Transverse colon (tissue), 4 donors: ENCODE results near the gene CHCHD10. TPM values are rescaled to one million over a fixed set of nuclear protein-coding genes. Genes with fewer than 3 reads are reported as not detected.

Source experiments
- DNase-seq: peaks from one replicate; pipeline ENCODE4 v3.0.0-alpha.2; 2019
- H3K27ac ChIP-seq, 4 donors: fragments of 200-600 bp; sonication (generic); 2 replicates each; pipeline ENCODE4 v1.5.1; 2016 to 2018; ENCODE audit warnings: inconsistent platforms in 4 of 4
- H3K27me3 ChIP-seq: fragments of 200-600 bp; sonication (generic); 2 replicates; pipeline ENCODE4 v1.5.1; 2017; ENCODE audit warnings: inconsistent platforms
- H3K36me3 ChIP-seq, 4 donors: fragments of 200-600 bp; sonication (generic); 2 replicates each; pipeline ENCODE4 v1.5.1; 2017 to 2019; ENCODE audit warnings: inconsistent platforms in 4 of 4
- H3K4me1 ChIP-seq, 4 donors: fragments of 200-600 bp; sonication (generic); 2 replicates each; pipeline ENCODE4 v1.5.1; 2017 to 2020; ENCODE audit warnings: inconsistent platforms in 4 of 4
- H3K4me3 ChIP-seq, 4 donors: fragments of 200-600 bp; sonication (generic); 1 replicate in 1 of 4; 2 replicates in 3 of 4; pipeline versions ENCODE4 v1.5.1 to v1.6.1; 2017 to 2019; ENCODE audit warnings: inconsistent platforms in 4 of 4
- H3K9me3 ChIP-seq, 2 donors: fragments of 200-600 bp; sonication (generic); 2 replicates each; pipeline ENCODE4 v1.5.1; 2017 to 2019; ENCODE audit warnings: inconsistent platforms in 2 of 2
- CTCF ChIP-seq, 5 experiments: fragments of 200-600 bp in 3 of 5; fragments of 450-650 bp in 2 of 5; sonication (generic) in 3 of 5; IDR thresholded peaks; 1 replicate in 2 of 5; 2 replicates in 3 of 5; pipeline ENCODE4 v1.5.1; 2016 to 2017; ENCODE audit warnings: antibody characterized with exemption in 5 of 5, inconsistent platforms in 3 of 5, mild to moderate bottlenecking in 2 of 5, moderate library complexity in 1 of 5
- EP300 ChIP-seq: sonication (generic); formaldehyde crosslinking; IDR thresholded peaks from one replicate; pipeline ENCODE4 v1.6.1; 2017; ENCODE audit warnings: antibody characterized with exemption, low read depth
- POLR2A ChIP-seq: fragments of 450-650 bp; IDR thresholded peaks from one replicate; pipeline ENCODE4 v1.6.1; 2016; ENCODE audit warnings: antibody characterized with exemption, mild to moderate bottlenecking, moderate library complexity
- POLR2AphosphoS5 ChIP-seq, 3 donors: sonication (generic); formaldehyde crosslinking; IDR thresholded peaks; one replicate each; pipeline ENCODE4 v1.6.1; 2016; ENCODE audit warnings: antibody characterized with exemption in 3 of 3
- WGBS, 2 donors: methylation state at CpG; one replicate each; pipeline ENCODE4 v1.1.5; 2018; ENCODE audit warnings: low coverage in 1 of 2; 5-methylcytosine and 5-hydroxymethylcytosine counted together
- in situ Hi-C, 4 donors: fragments of 200-750 bp; cut with MboI; loops; one replicate each; pipeline versions ENCODE4 v1.15.0 to v1.15.1; 2017; ENCODE audit warnings: low sequenced_read_pairs in 3 of 4, low pct_ligation_motif_present in 1 of 4, low pct_unique_long_range_greater_than_20kb in 1 of 4
- intact Hi-C: fragments of 100-400 bp; cut with DNase I; formaldehyde crosslinking; loops from one replicate; pipeline ENCODE4 v1.15.1; 2023; ENCODE audit warnings: low total_unique reads
- total RNA-seq, 4 donors: library from RNA; depleted of rRNA; stranded (reverse); fragments of >200 nt; gene quantifications; one replicate each; pipeline ENCODE4 v1.1.0, GENCODE V29; 2016

The CHCHD10 gene
- total RNA-seq, 4 donors from 2014 or later: 15.3 to 80.1 (median 50.8) TPM

GRCh38 chr22:23744485-23744884 is 23.3 kb downstream of the CHCHD10 start:
- DNase-seq: no peak
- in situ Hi-C loops: no loop called here
- H3K4me1 ChIP-seq: no peaks in the 10 kb centered on the region
- no peaks in the 10 kb centered on the region for H3K27me3 ChIP-seq
- no peak for TF ChIP-seq EP300
- no peak for TF ChIP-seq CTCF (IDR thresholded peaks at IDR 0.05)
- TF ChIP-seq POLR2A: no peak
- TF ChIP-seq POLR2AphosphoS5 (IDR thresholded peaks at IDR 0.05): no peak
- intact Hi-C loops: no loop called here
- H3K36me3 ChIP-seq: peaks cover 0 to 14% (median 0%) of the 10 kb centered on the region in 4 donors
- no peaks in the 10 kb centered on the region for H3K9me3 ChIP-seq
- H3K4me3 ChIP-seq: no peak overlapping the region
- WGBS, 2 donors: 97% methylated on average over 14 of the region's 14 CpGs; no CpG with 5 or more reads in 1 of the 2 donors
- no peak overlapping the region for H3K27ac ChIP-seq

- no peaks in the 10 kb centered on the region for H3K27me3 ChIP-seq
- no peaks in the 10 kb centered on the region for H3K4me1 ChIP-seq
- in situ Hi-C loops: no loop called here
- H3K9me3 ChIP-seq: no peaks in the 10 kb centered on the region
- H3K27ac ChIP-seq: no peak overlapping the region
- H3K4me3 ChIP-seq: no peak overlapping the region
- intact Hi-C loops: no loop called here
- WGBS, 2 donors: 98 to 100% methylated on average over 3 to 12 of the region's 13 CpGs
- TF ChIP-seq POLR2AphosphoS5 (IDR thresholded peaks at IDR 0.05) (no peak), EP300 (no peak), POLR2A (no peak), CTCF (IDR thresholded peaks at IDR 0.05) (no peak)
- peaks cover 0 to 14% (median 0%) of the 10 kb centered on the region in 4 donors for H3K36me3 ChIP-seq
- DNase-seq: no peak
Observed at GRCh38 chr22:23744001-23744400, 23.8 kb downstream of the CHCHD10 start.

DNA sequence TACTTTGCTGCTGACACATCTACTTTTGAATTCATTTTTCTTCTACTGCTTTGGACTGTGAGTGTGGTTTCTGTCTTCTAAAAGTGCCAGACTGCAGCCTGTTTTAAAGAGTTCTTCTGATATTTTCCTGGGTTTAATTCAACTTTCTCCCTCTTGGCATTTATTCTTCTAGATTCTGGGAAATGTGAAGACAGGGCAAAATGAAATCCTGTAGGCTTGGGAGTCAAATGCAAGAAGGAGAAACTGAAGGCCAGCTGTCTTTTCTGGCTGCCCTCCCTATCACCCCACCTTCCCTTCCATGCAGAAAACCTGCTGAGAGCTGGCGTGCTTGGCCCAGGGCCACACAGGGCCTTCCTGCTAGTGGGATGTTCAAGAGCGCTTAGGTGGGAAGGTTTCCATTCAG is 24.5 kb downstream of the CHCHD10 start:
- in situ Hi-C loops (no loop called here), intact Hi-C loops (no loop called here)
- Histone ChIP-seq H3K27ac (no peak overlapping the region), H3K36me3 (peaks cover 0 to 14% (median 0%) of the 10 kb centered on the region in 4 donors), H3K4me3 (no peak overlapping the region), H3K9me3 (no peaks in the 10 kb centered on the region), H3K4me1 (no peaks in the 10 kb centered on the region), H3K27me3 (no peaks in the 10 kb centered on the region)
- TF ChIP-seq POLR2AphosphoS5 (IDR thresholded peaks at IDR 0.05): no peak
- TF ChIP-seq CTCF (IDR thresholded peaks at IDR 0.05): no peak
- TF ChIP-seq POLR2A: no peak
- no peak for TF ChIP-seq EP300
- 77% methylated on average over 2 of the region's 2 CpGs; no CpG with 5 or more reads in 1 of the 2 donors for WGBS, 2 donors
- no peak for DNase-seq

GRCh38 chr22:23742505-23743264 is 25.1 kb downstream of the CHCHD10 start:
- no peak for DNase-seq
- Histone ChIP-seq H3K36me3 (peaks cover 0 to 14% (median 0%) of the 10 kb centered on the region in 4 donors), H3K4me1 (no peaks in the 10 kb centered on the region), H3K4me3 (no peak overlapping the region), H3K27me3 (no peaks in the 10 kb centered on the region), H3K27ac (no peak overlapping the region), H3K9me3 (no peaks in the 10 kb centered on the region)
- 80 to 83% methylated on average over 2 to 7 of the region's 7 CpGs for WGBS, 2 donors
- no peak for TF ChIP-seq POLR2A
- TF ChIP-seq CTCF (IDR thresholded peaks at IDR 0.05): no peak
- TF ChIP-seq POLR2AphosphoS5 (IDR thresholded peaks at IDR 0.05): no peak
- TF ChIP-seq EP300: no peak
- intact Hi-C loops: no loop called here
- in situ Hi-C loops: no loop called here
